ENCODE results near the gene C1orf115.

Gene C1orf115

GRCh38 chr1:220701974-220702373 is 11.8 kb downstream of the C1orf115 start:
- Histone ChIP-seq H3K9ac (ENCODE audit: low read depth, low read length, poor library complexity) (no peak overlapping the region), H2AFZ (ENCODE audit: low read length) (no peak overlapping the region), H3K23ac (ENCODE audit: low read depth, low read length, poor library complexity) (no peak overlapping the region), H2BK15ac (ENCODE audit: low read length) (no peak overlapping the region), H4K91ac (ENCODE audit: low read depth, low read length, poor library complexity) (no peak overlapping the region), H3K18ac (ENCODE audit: low read length) (no peak overlapping the region), H2AK5ac (ENCODE audit: low read depth, low read length) (no peak overlapping the region), H3K4me3 (ENCODE audit: low read length in 2 of 2) (no peak overlapping the region), H2BK5ac (ENCODE audit: low read length) (no peak overlapping the region), H2BK12ac (ENCODE audit: low read length) (no peak overlapping the region), H2BK120ac (ENCODE audit: low read depth, low read length) (no peak overlapping the region), H3K4me2 (ENCODE audit: insufficient read depth, low read length, poor library complexity, severe bottlenecking) (no peak overlapping the region), H3K79me1 (ENCODE audit: low read depth, low read length) (no peaks in the 10 kb centered on the region), H3K27me3 (ENCODE audit: control insufficient read depth in 3 of 3, insufficient read depth in 3 of 3, low read depth in 1 of 3, low read length in 3 of 3) (peaks cover 0 to 20% (median 0%) of the 10 kb centered on the region in 3 experiments), H3K9me3 (replicated peaks in 1 of 2; ENCODE audit: control insufficient read depth in 2 of 2, insufficient read depth in 1 of 2, low read depth in 1 of 2, low read length in 2 of 2) (no peaks in the 10 kb centered on the region), H4K8ac (ENCODE audit: low read depth, low read length) (no peak overlapping the region), H3K27ac (replicated peaks; ENCODE audit: low read length) (no peak overlapping the region), H3K36me3 (replicated peaks in 1 of 2; ENCODE audit: control insufficient read depth in 2 of 2, insufficient read depth in 2 of 2, low read length in 2 of 2) (no peaks in the 10 kb centered on the region), H3K14ac (ENCODE audit: low read length) (no peak overlapping the region), H3K4me1 (ENCODE audit: control insufficient read depth in 2 of 2, insufficient read depth in 1 of 2, low read depth in 1 of 2, low read length in 2 of 2) (peaks cover 0 to 3% of the 10 kb centered on the region in 2 donors), H3K4ac (ENCODE audit: low read length) (no peak overlapping the region)
- WGBS, 2 donors (ENCODE audit: extremely low coverage in 2 of 2, insufficient read length in 2 of 2, insufficient replicate concordance in 1 of 2): no CpG with 5 or more reads among the region's 6 CpGs
- DNase-seq (ENCODE audit: low spot score): no peak

DNA sequence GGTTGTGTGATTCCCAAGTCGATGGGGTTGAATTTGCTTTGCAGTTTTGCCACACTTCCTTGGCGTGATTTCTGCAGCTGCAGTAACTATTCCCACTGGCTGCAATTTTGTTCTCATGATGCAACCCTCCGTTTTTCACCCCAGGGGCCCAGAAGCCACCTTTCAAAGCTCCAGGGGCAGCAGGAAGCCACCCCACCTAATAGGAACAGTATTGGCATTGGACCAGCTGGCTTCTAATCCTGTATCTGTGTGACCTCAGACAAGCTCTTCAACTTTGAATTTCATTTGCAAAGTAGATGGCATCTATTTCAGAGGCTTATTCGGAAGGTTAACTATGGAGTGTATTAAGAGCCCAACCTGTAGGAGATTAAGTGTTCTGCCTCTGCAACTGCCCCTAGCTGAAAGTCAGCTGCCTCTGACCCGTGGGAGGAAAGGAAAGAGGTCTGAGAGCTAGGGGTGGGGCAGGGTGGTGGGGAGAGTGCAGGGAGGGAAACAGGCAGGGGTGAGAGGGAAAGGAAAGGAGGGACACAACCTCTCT is 12.6 kb downstream of the C1orf115 start:
- H3K4me3 ChIP-seq (ENCODE audit: low read length in 2 of 2): no peak overlapping the region
- H3K36me3 ChIP-seq (replicated peaks in 1 of 2; ENCODE audit: control insufficient read depth in 2 of 2, insufficient read depth in 2 of 2, low read length in 2 of 2): no peaks in the 10 kb centered on the region
- no peak overlapping the region for H3K4ac ChIP-seq (ENCODE audit: low read length)
- no peak overlapping the region for H2AK5ac ChIP-seq (ENCODE audit: low read depth, low read length)
- peaks cover 0 to 3% of the 10 kb centered on the region in 2 donors for H3K4me1 ChIP-seq (ENCODE audit: control insufficient read depth in 2 of 2, insufficient read depth in 1 of 2, low read depth in 1 of 2, low read length in 2 of 2)
- no peak overlapping the region for H2BK5ac ChIP-seq (ENCODE audit: low read length)
- H2BK15ac ChIP-seq (ENCODE audit: low read length): no peak overlapping the region
- no peak overlapping the region for H3K18ac ChIP-seq (ENCODE audit: low read length)
- no peak overlapping the region for H3K9ac ChIP-seq (ENCODE audit: low read depth, low read length, poor library complexity)
- H3K27ac ChIP-seq (replicated peaks; ENCODE audit: low read length): no peak overlapping the region
- H3K9me3 ChIP-seq (replicated peaks in 1 of 2; ENCODE audit: control insufficient read depth in 2 of 2, insufficient read depth in 1 of 2, low read depth in 1 of 2, low read length in 2 of 2): no peaks in the 10 kb centered on the region
- no peak overlapping the region for H2AFZ ChIP-seq (ENCODE audit: low read length)
- H3K4me2 ChIP-seq (ENCODE audit: insufficient read depth, low read length, poor library complexity, severe bottlenecking): no peak overlapping the region
- no peaks in the 10 kb centered on the region for H3K79me1 ChIP-seq (ENCODE audit: low read depth, low read length)
- no peak for DNase-seq (ENCODE audit: low spot score)
- H3K14ac ChIP-seq (ENCODE audit: low read length): no peak overlapping the region
- H4K91ac ChIP-seq (ENCODE audit: low read depth, low read length, poor library complexity): no peak overlapping the region
- no CpG with 5 or more reads among the region's 5 CpGs for WGBS, 2 donors (ENCODE audit: extremely low coverage in 2 of 2, insufficient read length in 2 of 2, insufficient replicate concordance in 1 of 2)
- no peak overlapping the region for H3K23ac ChIP-seq (ENCODE audit: low read depth, low read length, poor library complexity)
- H4K8ac ChIP-seq (ENCODE audit: low read depth, low read length): no peak overlapping the region
- no peak overlapping the region for H2BK120ac ChIP-seq (ENCODE audit: low read depth, low read length)
- peaks cover 0 to 20% (median 0%) of the 10 kb centered on the region in 3 experiments for H3K27me3 ChIP-seq (ENCODE audit: control insufficient read depth in 3 of 3, insufficient read depth in 3 of 3, low read depth in 1 of 3, low read length in 3 of 3)
- no peak overlapping the region for H2BK12ac ChIP-seq (ENCODE audit: low read length)

GRCh38 chr1:220703305-220703704 is 13.1 kb downstream of the C1orf115 start:
- Histone ChIP-seq H3K79me1 (ENCODE audit: low read depth, low read length) (no peaks in the 10 kb centered on the region), H4K8ac (ENCODE audit: low read depth, low read length) (no peak overlapping the region), H3K9me3 (replicated peaks in 1 of 2; ENCODE audit: control insufficient read depth in 2 of 2, insufficient read depth in 1 of 2, low read depth in 1 of 2, low read length in 2 of 2) (no peaks in the 10 kb centered on the region), H3K4me1 (ENCODE audit: control insufficient read depth in 2 of 2, insufficient read depth in 1 of 2, low read depth in 1 of 2, low read length in 2 of 2) (peaks cover 0 to 3% of the 10 kb centered on the region in 2 donors), H3K4me3 (ENCODE audit: low read length in 2 of 2) (no peak overlapping the region), H3K4me2 (ENCODE audit: insufficient read depth, low read length, poor library complexity, severe bottlenecking) (no peak overlapping the region), H2BK15ac (ENCODE audit: low read length) (no peak overlapping the region), H3K14ac (ENCODE audit: low read length) (no peak overlapping the region), H3K36me3 (replicated peaks in 1 of 2; ENCODE audit: control insufficient read depth in 2 of 2, insufficient read depth in 2 of 2, low read length in 2 of 2) (no peaks in the 10 kb centered on the region), H2AK5ac (ENCODE audit: low read depth, low read length) (no peak overlapping the region), H3K9ac (ENCODE audit: low read depth, low read length, poor library complexity) (no peak overlapping the region), H2BK120ac (ENCODE audit: low read depth, low read length) (no peak overlapping the region), H3K23ac (ENCODE audit: low read depth, low read length, poor library complexity) (no peak overlapping the region), H2BK12ac (ENCODE audit: low read length) (no peak overlapping the region), H3K18ac (ENCODE audit: low read length) (no peak overlapping the region), H2AFZ (ENCODE audit: low read length) (no peak overlapping the region), H3K27me3 (ENCODE audit: control insufficient read depth in 3 of 3, insufficient read depth in 3 of 3, low read depth in 1 of 3, low read length in 3 of 3) (peaks cover 0 to 19% (median 0%) of the 10 kb centered on the region in 3 experiments), H4K91ac (ENCODE audit: low read depth, low read length, poor library complexity) (no peak overlapping the region), H3K27ac (replicated peaks; ENCODE audit: low read length) (no peak overlapping the region), H2BK5ac (ENCODE audit: low read length) (no peak overlapping the region), H3K4ac (ENCODE audit: low read length) (no peak overlapping the region)
- WGBS, 2 donors (ENCODE audit: extremely low coverage in 2 of 2, insufficient read length in 2 of 2, insufficient replicate concordance in 1 of 2): no CpG with 5 or more reads among the region's 4 CpGs
- no peak for DNase-seq (ENCODE audit: low spot score)

- WGBS, 2 donors (ENCODE audit: extremely low coverage in 2 of 2, insufficient read length in 2 of 2, insufficient replicate concordance in 1 of 2): no CpG with 5 or more reads among the region's 7 CpGs
- no peak overlapping the region for H4K8ac ChIP-seq (ENCODE audit: low read depth, low read length)
- peaks cover 0 to 11% (median 0%) of the 10 kb centered on the region in 3 experiments for H3K27me3 ChIP-seq (ENCODE audit: control insufficient read depth in 3 of 3, insufficient read depth in 3 of 3, low read depth in 1 of 3, low read length in 3 of 3)
- no peaks in the 10 kb centered on the region for H3K36me3 ChIP-seq (replicated peaks in 1 of 2; ENCODE audit: control insufficient read depth in 2 of 2, insufficient read depth in 2 of 2, low read length in 2 of 2)
- H3K4me3 ChIP-seq (ENCODE audit: low read length in 2 of 2): no peak overlapping the region
- no peak overlapping the region for H2BK5ac ChIP-seq (ENCODE audit: low read length)
- no peak overlapping the region for H3K27ac ChIP-seq (replicated peaks; ENCODE audit: low read length)
- no peak overlapping the region for H2BK120ac ChIP-seq (ENCODE audit: low read depth, low read length)
- H2BK12ac ChIP-seq (ENCODE audit: low read length): no peak overlapping the region
- peaks cover 0 to 2% of the 10 kb centered on the region in 2 donors for H3K4me1 ChIP-seq (ENCODE audit: control insufficient read depth in 2 of 2, insufficient read depth in 1 of 2, low read depth in 1 of 2, low read length in 2 of 2)
- no peak overlapping the region for H3K4ac ChIP-seq (ENCODE audit: low read length)
- no peak overlapping the region for H2BK15ac ChIP-seq (ENCODE audit: low read length)
- no peaks in the 10 kb centered on the region for H3K9me3 ChIP-seq (replicated peaks in 1 of 2; ENCODE audit: control insufficient read depth in 2 of 2, insufficient read depth in 1 of 2, low read depth in 1 of 2, low read length in 2 of 2)
- H4K91ac ChIP-seq (ENCODE audit: low read depth, low read length, poor library complexity): no peak overlapping the region
- no peak overlapping the region for H3K4me2 ChIP-seq (ENCODE audit: insufficient read depth, low read length, poor library complexity, severe bottlenecking)
- no peak overlapping the region for H3K14ac ChIP-seq (ENCODE audit: low read length)
- no peak for DNase-seq (ENCODE audit: low spot score)
- H3K79me1 ChIP-seq (ENCODE audit: low read depth, low read length): no peaks in the 10 kb centered on the region
- no peak overlapping the region for H2AFZ ChIP-seq (ENCODE audit: low read length)
- H3K9ac ChIP-seq (ENCODE audit: low read depth, low read length, poor library complexity): no peak overlapping the region
- H3K18ac ChIP-seq (ENCODE audit: low read length): no peak overlapping the region
- no peak overlapping the region for H2AK5ac ChIP-seq (ENCODE audit: low read depth, low read length)
- no peak overlapping the region for H3K23ac ChIP-seq (ENCODE audit: low read depth, low read length, poor library complexity)
These were observed 15.6 kb downstream of the C1orf115 start for GRCh38 chr1:220705782-220706181.
